Stimulated activated CD4-positive, alpha-beta T cell treated with anti-CD3 and anti-CD28 coated beads, Interleukin-12 subunit alpha, Interleukin-12 subunit beta, amount 100 ng/mL, for 4 hours (primary cell): ENCODE measurements around the gene C20orf141.
"Not testable (repeated sequence)": the region's sequence is repeated elsewhere in the genome, so short reads cannot be mapped to it uniquely, and the experiment has no call there.

Source experiments
- DNase-seq: peaks from one replicate; pipeline ENCODE4 v3.0.0-alpha.2; 2020

Gene C20orf141

GRCh38 chr20:2814587-2815051 is at the start of gene C20orf141:
Gene C20orf141, plus strand, starts transcription at chr20:2814987. Its CDS starts 198 bp downstream, at chr20:2815185.
- DNase-seq, result no peak

GRCh38 chr20:2767768-2768631 is 46.8 kb upstream of the C20orf141 start:
- DNase-seq, result no peak

- DNase-seq, result no peak
These were observed 46.2 kb upstream of the C20orf141 start for GRCh38 chr20:2768632-2769015.

- not testable (repeated sequence) for DNase-seq
These were observed 44.7 kb upstream of the C20orf141 start for GRCh38 chr20:2770091-2770490.

GRCh38 chr20:2771631-2772080 is 43.1 kb upstream of the C20orf141 start:
- no peak for DNase-seq

- no peak for DNase-seq
These were observed 41.0 kb upstream of the C20orf141 start for GRCh38 chr20:2773812-2774211.

- no peak for DNase-seq
These were observed 39.6 kb upstream of the C20orf141 start for GRCh38 chr20:2775139-2775538.

- DNase-seq, result no peak
These were observed 36.0 kb upstream of the C20orf141 start for GRCh38 chr20:2778602-2779321.

GRCh38 chr20:2780948-2781347 is 33.8 kb upstream of the C20orf141 start:
- DNase-seq, result no peak

- no peak for DNase-seq
These were observed 30.8 kb upstream of the C20orf141 start for GRCh38 chr20:2783908-2784566.

GRCh38 chr20:2793471-2793870 is 21.3 kb upstream of the C20orf141 start:
- DNase-seq, result no peak

- DNase-seq, result no peak
These were observed 20.5 kb upstream of the C20orf141 start for GRCh38 chr20:2794202-2794748.

GRCh38 chr20:2794866-2795447 is 19.8 kb upstream of the C20orf141 start:
- DNase-seq, result no peak

- DNase-seq, result no peak
These were observed 19.3 kb upstream of the C20orf141 start for GRCh38 chr20:2795451-2795850.

- DNase-seq, result no peak
These were observed 18.7 kb upstream of the C20orf141 start for GRCh38 chr20:2796011-2796660.

GRCh38 chr20:2797136-2797983 is 17.4 kb upstream of the C20orf141 start:
- no peak for DNase-seq

GRCh38 chr20:2798095-2798805 is 16.5 kb upstream of the C20orf141 start:
- no peak for DNase-seq

- no peak for DNase-seq
These were observed 16.0 kb upstream of the C20orf141 start for GRCh38 chr20:2798814-2799213.

- no peak for DNase-seq
These were observed 15.5 kb upstream of the C20orf141 start for GRCh38 chr20:2799271-2799670.
